Measurements from ENCODE around the gene COBL.

DNA sequence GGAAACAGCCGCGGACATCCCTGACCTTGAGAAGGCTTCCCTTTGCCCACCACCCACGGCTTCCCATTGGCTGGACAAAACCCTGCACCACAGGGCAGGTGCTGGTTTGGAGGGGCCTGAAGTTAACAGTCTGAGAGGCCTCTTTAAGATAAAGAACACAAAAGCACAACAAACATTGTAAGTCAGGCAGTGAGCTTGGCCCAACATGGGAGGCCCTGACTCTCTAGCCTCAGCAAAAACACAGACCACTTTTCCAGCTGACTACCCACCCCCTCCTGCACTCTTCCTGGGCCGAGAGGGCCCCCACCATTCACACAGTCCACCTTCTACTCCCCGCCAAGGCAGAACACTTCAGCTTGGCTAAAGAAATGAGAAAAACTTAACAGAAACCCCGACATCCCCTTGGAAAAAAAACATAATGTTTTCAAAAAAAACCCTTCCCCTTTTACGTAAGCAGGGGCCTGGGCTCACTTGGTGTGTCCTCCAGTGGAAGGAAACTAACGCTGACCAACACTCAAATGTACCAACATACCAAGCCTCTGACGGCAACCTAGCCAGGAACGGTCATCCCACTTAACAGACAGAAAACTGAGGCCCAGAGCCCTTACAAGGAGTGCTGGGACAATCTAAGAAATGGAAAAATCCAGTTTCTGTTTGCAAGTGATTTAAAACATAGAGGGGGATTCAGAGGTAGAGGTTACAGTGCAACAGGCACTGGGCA is 80.9 kb downstream of the COBL start:
- no peak for TF ChIP-seq POLR2A (IDR thresholded peaks at IDR 0.05)
- TF ChIP-seq, protein P1, sequence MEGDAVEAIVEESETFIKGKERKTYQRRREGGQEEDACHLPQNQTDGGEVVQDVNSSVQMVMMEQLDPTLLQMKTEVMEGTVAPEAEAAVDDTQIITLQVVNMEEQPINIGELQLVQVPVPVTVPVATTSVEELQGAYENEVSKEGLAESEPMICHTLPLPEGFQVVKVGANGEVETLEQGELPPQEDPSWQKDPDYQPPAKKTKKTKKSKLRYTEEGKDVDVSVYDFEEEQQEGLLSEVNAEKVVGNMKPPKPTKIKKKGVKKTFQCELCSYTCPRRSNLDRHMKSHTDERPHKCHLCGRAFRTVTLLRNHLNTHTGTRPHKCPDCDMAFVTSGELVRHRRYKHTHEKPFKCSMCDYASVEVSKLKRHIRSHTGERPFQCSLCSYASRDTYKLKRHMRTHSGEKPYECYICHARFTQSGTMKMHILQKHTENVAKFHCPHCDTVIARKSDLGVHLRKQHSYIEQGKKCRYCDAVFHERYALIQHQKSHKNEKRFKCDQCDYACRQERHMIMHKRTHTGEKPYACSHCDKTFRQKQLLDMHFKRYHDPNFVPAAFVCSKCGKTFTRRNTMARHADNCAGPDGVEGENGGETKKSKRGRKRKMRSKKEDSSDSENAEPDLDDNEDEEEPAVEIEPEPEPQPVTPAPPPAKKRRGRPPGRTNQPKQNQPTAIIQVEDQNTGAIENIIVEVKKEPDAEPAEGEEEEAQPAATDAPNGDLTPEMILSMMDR (IDR thresholded peaks at IDR 0.05) = no peak
- no peak for TF ChIP-seq POLR2AphosphoS5 (IDR thresholded peaks at IDR 0.05)
